NCI-H510A (cell line): Measurements from ENCODE around the gene RPL41.

Experiments
- DNase-seq: peaks from one replicate; lab custom pipeline; 2025; lab: John Stamatoyannopoulos, UW

The RPL41 gene

GRCh38 chr12:56127888-56128669 is 11.6 kb downstream of the RPL41 start, which contains the start of gene ESYT1:
ESYT1 (plus strand) TSS chr12:56128267; CDS start chr12:56128320, 53 bp downstream.
- peak; percentile 99 for DNase-seq

GRCh38 chr12:56128670-56129205 is 12.3 kb downstream of the RPL41 start:
- no peak for DNase-seq

GRCh38 chr12:56129206-56129941 is 12.9 kb downstream of the RPL41 start:
- no peak for DNase-seq

DNA sequence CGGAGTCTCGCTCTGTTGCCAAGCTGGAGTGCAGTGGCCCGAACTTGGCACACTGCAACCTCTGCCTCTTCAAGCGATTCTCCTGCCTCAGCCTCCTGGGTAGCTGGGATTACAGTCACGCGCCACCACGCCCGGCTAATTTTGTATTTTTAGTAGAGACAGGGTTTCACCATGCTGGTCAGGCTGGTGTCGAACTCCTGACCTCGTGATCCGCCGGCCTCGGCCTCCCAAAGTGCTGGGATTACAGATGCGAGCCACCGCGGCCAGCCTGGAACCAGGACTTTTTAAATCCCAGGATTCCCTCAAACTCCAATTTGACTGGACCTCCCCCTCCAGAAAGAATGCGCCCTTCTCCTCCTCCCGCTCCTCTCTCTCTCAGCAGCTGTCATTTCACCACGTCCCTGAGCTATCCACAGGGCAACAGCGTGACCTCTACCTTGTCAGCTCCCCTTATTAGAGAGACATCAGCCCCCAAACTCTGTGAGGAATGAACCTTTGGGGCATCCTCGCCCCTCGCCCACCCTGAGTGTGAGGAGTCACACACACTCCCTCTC is 13.6 kb downstream of the RPL41 start:
- no peak for DNase-seq

DNA sequence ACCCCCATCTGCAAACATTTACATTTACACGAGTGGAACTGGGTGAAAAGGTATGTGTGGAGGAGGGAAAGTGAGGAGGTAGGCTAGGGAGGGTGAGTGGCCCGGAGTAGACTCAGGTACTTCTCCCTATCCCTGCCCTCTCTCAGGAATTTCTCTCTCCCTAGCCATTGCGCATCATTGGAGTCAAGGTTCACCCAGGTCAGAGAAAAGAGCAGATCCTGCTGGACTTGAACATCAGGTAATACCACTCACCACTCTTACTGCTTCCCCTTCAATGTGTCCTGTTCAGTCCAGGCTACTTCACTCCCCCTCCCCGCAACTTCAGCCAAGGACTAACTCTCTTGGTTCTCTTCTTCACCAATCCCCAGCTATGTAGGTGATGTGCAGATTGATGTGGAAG is 14.4 kb downstream of the RPL41 start:
- no peak for DNase-seq

- DNase-seq = no peak
Observed at GRCh38 chr12:56134897-56135296, 18.5 kb downstream of the RPL41 start.

DNA sequence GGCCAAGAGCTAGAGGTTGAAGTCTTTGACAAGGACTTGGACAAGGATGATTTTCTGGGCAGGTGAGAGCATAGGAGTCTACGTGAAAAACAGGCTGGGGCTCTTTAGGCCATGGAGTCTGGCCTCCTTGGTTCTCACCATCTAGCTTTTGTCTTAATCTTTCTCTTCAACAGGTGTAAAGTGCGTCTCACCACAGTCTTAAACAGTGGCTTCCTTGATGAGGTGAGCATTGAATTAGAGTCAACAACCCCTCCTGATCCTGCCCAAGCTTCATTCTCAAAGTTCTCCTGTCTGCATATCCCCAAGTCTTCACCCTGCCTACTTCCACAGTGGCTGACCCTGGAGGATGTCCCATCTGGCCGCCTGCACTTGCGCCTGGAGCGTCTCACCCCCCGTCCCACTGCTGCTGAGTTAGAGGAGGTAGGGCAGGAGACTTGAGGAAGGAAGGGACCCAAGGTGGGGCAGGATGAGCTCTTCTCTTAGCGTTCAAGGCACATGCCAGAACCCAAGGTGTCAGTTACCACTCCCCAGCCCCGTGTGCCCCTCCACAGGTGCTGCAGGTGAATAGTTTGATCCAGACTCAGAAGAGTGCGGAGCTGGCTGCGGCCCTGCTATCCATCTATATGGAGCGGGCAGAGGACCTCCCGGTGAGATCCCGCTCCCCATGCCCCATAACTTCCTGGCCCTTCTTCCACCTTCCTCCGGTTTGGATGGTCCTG is 21.6 kb downstream of the RPL41 start:
- DNase-seq = no peak

DNA sequence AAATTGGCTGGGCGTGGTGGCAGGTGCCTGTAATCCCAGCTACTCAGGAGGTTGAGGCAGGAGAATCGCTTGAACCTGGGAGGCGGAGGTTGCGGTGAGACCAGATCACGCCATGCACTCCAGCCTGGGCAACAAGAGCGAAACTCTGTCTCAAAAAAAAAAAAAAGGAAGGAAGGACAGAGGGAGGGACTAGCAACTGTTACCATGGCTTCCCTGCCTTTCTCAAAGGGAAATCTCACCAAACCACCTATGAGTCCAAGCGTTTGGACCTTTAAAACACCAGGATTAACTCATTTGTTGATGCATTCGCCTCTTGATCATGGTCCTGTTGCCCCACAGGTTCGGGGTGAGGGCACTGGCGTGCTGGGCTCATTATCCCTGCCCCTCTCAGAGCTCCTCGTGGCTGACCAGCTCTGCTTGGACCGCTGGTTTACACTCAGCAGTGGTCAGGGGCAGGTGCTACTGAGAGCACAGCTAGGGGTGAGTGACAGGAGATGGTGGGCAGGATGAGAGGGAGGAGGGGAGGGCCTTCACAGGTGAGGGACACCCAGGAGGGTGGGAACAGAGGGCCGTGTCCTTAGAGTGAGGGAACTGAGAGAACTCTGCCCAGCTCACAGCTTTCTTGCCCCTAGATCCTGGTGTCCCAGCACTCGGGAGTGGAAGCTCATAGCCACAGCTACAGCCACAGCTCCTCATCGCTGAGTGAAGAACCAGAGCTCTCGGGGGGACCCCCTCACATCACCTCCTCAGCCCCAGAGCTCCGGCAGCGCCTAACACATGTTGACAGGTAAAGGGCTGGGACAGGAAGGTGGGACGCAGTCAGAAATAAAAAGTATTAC is 25.7 kb downstream of the RPL41 start:
- no peak for DNase-seq

DNA sequence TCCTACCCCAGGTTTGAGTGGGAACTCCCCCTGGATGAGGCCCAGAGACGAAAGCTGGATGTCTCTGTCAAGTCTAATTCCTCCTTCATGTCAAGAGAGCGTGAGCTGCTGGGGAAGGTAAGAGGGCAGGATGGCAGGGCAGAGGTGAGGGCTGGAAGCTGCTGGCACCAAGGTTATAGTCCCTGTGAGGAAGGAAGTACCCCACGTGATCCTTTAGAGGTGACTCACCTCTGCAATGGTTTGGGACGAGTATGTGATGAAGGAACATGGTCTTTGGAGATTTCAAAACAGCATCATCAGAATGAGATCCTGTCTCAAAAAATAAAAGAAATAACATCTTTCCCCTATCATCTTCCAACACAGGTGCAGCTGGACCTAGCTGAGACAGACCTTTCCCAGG is 26.8 kb downstream of the RPL41 start:
- DNase-seq = no peak

DNA sequence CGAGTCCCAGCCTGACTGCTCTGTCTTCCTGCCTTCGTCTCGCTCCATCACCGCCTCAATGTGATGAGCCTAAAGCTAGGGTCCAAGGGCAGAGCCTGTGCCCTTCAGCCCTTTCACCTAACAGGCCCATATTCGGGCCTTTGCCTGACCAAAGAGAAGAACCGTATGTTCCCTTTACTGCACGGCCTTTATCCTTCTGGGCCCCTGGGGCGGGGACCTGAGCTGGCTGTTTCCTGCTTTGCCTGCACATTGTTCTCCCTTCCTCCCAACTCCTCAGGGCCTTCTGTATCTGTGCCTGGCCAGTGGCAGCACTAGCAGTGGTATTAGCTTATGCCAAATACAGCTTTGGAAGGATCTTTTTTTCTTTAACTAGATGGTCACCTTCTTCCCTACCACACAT is 27.4 kb downstream of the RPL41 start:
- DNase-seq = no peak

GRCh38 chr12:56145217-56145616 is 28.8 kb downstream of the RPL41 start:
- no peak for DNase-seq

DNA sequence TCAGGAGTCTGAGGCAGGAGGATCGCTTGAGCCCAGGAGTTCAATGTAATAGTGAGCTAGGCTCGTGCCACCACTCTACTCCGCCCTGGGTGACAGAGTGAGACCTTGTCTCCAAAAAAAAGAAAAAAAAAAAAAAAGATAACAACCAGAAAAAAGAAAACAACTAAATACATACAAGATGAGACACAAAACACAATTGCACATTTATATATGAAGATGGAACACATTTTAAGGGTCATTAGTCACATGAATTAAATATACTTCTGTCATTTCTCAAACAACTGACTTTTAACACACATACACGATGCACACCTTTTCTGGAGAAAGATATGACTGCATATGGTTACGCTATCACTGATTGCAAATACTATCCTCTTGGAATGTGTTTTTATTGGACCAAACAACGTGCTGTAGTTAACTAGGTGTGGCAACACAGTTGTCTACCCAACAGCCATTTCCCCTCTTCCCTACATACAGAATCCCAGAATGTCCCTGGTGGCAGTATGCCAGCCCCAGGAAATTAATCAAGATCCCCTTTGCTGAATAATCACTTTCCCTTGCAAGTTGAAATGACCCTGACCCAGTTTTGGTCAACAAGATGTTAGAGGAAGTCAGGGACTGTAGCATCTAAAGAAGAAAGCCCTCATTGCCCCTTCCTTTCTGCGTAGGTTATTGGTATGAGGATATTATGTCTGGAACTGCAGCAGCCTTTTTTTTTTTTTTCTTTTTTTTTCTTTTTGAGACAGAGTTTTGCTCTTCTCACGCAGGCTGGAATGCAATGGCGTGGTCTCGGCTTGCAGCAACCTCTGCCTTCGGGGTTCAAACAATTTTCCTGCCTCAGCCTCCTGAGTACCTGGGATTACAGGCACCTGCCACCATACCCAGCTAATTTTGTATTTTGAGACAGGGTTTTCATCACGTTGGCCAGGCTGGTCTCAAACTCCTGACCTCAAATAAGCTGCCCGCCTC is 30.3 kb downstream of the RPL41 start:
- no peak for DNase-seq

- DNase-seq = no peak
Observed at GRCh38 chr12:56150563-56150962, 34.1 kb downstream of the RPL41 start.

- DNase-seq = peak; percentile 65
Observed at GRCh38 chr12:56151672-56152131, 35.3 kb downstream of the RPL41 start.

- peak; percentile 77 for DNase-seq
Observed at GRCh38 chr12:56152132-56152755, 35.8 kb downstream of the RPL41 start, which contains the start of gene MYL6B. MYL6B (plus strand) TSS chr12:56152587; CDS start chr12:56153919, 1,332 bp downstream.

DNA sequence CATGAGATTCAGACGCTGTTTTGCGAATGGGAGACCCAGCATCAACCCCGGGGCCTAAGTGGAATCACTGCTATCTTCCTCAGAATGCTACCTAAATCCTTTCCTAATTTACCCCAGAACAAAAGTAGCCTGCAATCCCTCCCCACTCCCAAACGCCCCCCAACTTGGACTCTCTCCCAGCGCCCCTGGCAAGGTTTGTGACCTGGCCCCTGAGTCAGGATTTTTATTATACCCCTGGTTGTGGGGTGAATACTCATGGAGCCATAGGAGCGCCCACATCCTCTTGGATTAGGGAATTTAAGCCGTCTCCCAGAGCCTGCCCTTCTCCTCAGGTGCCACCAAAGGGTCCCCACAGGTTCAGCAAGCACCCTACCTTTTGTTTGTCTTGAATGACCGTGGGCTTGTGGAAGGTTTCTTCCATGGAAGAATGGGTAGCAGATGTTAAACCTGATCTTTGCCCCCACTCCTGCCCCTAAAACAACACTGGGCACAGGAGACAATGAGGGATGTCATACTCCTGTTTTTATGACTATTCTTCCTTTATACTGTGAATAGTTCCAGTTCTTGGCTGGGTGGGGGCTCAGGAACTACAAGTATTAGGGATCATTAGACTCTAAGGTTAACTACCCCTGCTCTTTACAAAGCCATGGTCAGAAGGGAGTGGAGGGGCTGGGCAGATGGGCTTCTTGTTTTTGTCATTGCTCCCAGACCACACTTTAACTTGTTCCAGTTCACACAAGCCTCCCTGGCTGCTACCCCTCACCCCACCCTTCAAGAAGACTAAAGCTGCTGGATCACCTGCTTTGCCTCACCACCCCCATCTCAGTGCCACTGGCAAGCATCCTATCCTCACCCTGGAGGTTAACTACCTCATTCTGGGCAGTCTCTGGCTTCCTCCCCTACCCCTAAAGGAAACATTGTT is 36.6 kb downstream of the RPL41 start:
- DNase-seq = no peak

DNA sequence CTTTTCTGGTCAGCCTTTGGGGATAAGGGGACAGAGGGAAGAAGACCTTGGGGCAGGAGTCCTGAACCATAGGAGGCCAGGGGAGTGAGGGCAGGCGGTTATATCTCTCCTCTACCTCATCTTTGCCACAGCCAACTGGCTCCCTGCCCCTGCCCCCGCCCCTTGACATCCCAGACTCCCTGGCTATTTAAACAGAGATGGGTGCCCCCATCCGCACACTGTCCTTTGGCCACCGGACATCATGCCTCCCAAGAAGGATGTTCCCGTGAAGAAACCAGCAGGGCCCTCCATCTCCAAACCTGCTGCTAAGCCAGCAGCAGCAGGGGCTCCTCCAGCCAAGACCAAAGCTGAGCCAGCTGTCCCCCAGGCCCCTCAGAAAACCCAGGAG is 37.2 kb downstream of the RPL41 start:
- no peak for DNase-seq

- no peak for DNase-seq
Observed at GRCh38 chr12:56154246-56154771, 37.9 kb downstream of the RPL41 start.
